ENCODE measurements around the gene C1QTNF8.

The C1QTNF8 gene

GRCh38 chr16:1096169-1097082 lies at the start of gene C1QTNF8:
TSS of gene C1QTNF8 (minus strand) at chr16:1096244. CDS start at chr16:1094922, 1,322 bp downstream.
- DNase-seq, result no peak

- DNase-seq, result no peak
These were observed 49.5 kb upstream of the C1QTNF8 start for GRCh38 chr16:1145383-1146100.

GRCh38 chr16:1144476-1145382 lies 48.7 kb upstream of the C1QTNF8 start:
- no peak for DNase-seq

GRCh38 chr16:1143761-1144450 lies 47.9 kb upstream of the C1QTNF8 start:
- no peak for DNase-seq

- DNase-seq, result no peak
These were observed 46.9 kb upstream of the C1QTNF8 start for GRCh38 chr16:1142911-1143310.

- no peak for DNase-seq
These were observed 45.7 kb upstream of the C1QTNF8 start for GRCh38 chr16:1141716-1142115.

- DNase-seq, result no peak
These were observed 45.1 kb upstream of the C1QTNF8 start for GRCh38 chr16:1141191-1141590.

- DNase-seq, result no peak
These were observed 44.6 kb upstream of the C1QTNF8 start for GRCh38 chr16:1140582-1141162.

GRCh38 chr16:1137604-1138003 lies 41.6 kb upstream of the C1QTNF8 start:
- no peak for DNase-seq

GRCh38 chr16:1135459-1135825 lies 39.4 kb upstream of the C1QTNF8 start:
- DNase-seq, result no peak

- DNase-seq, result no peak
These were observed 38.9 kb upstream of the C1QTNF8 start for GRCh38 chr16:1134776-1135458.

GRCh38 chr16:1133810-1134520 lies 37.9 kb upstream of the C1QTNF8 start:
- DNase-seq, result no peak

GRCh38 chr16:1133271-1133670 lies 37.2 kb upstream of the C1QTNF8 start:
- no peak for DNase-seq

GRCh38 chr16:1132431-1132830 lies 36.4 kb upstream of the C1QTNF8 start:
- no peak for DNase-seq

GRCh38 chr16:1131378-1131994 lies 35.4 kb upstream of the C1QTNF8 start:
- DNase-seq, result no peak

GRCh38 chr16:1130382-1130781 lies 34.3 kb upstream of the C1QTNF8 start:
- DNase-seq, result no peak

GRCh38 chr16:1129106-1129960 lies 33.3 kb upstream of the C1QTNF8 start:
- DNase-seq, result no peak

GRCh38 chr16:1127971-1128715 lies 32.1 kb upstream of the C1QTNF8 start:
- no peak for DNase-seq
